Myocyte (in vitro differentiated cells): ENCODE results near the gene RUSC1. TPM values are rescaled to one million over a fixed set of nuclear protein-coding genes. Genes with fewer than 3 reads are reported as not detected.
"Not testable (repeated sequence)": the region's sequence is repeated elsewhere in the genome, so short reads cannot be mapped to it uniquely, and the experiment has no call there.

ENCODE experiments used
- DNase-seq: peaks from one replicate; pipeline ENCODE4 v3.0.0-alpha.2; 2012; ENCODE audit warnings: low read depth
- total RNA-seq: library from RNA; depleted of rRNA; stranded (reverse); fragments of >200 nt; gene quantifications from 2 replicates; pipeline ENCODE4 v1.2.3, GENCODE V29; 2014

Gene RUSC1
- total RNA-seq, 1 donor from 2014 or later, result 18.8 TPM

GRCh38 chr1:155322953-155323728, 2.4 kb downstream of the RUSC1 start:
- peak; percentile 97 for DNase-seq

GRCh38 chr1:155323729-155324036, 3.0 kb downstream of the RUSC1 start:
- DNase-seq, result peak; percentile 87

- DNase-seq, result peak; percentile 98
These were observed 3.5 kb downstream of the RUSC1 start for GRCh38 chr1:155324037-155324716.

- peak; percentile 69 for DNase-seq
These were observed 4.3 kb downstream of the RUSC1 start for GRCh38 chr1:155324717-155325602.

GRCh38 chr1:155325603-155325893, 4.9 kb downstream of the RUSC1 start:
- DNase-seq, result no peak

- DNase-seq, result no peak
These were observed 5.4 kb downstream of the RUSC1 start for GRCh38 chr1:155326020-155326526.

GRCh38 chr1:155326631-155327037, 5.9 kb downstream of the RUSC1 start:
- no peak for DNase-seq

GRCh38 chr1:155327981-155328380, 7.3 kb downstream of the RUSC1 start:
- DNase-seq, result no peak

GRCh38 chr1:155328856-155329255, 8.2 kb downstream of the RUSC1 start:
- not testable (repeated sequence) for DNase-seq

- DNase-seq, result no peak
These were observed 9.4 kb downstream of the RUSC1 start for GRCh38 chr1:155329980-155330598.

GRCh38 chr1:155334962-155335361, 14.3 kb downstream of the RUSC1 start:
- no peak for DNase-seq

GRCh38 chr1:155339515-155340097, 18.9 kb downstream of the RUSC1 start:
- DNase-seq, result no peak

- DNase-seq, result no peak
These were observed 22.1 kb downstream of the RUSC1 start for GRCh38 chr1:155342842-155343241.

- DNase-seq, result no peak
These were observed 31.9 kb downstream of the RUSC1 start for GRCh38 chr1:155352631-155353030.

GRCh38 chr1:155360051-155360450, 39.4 kb downstream of the RUSC1 start:
- DNase-seq, result no peak

GRCh38 chr1:155379180-155379579, 58.5 kb downstream of the RUSC1 start:
- no peak for DNase-seq

GRCh38 chr1:155379631-155380090, 59.0 kb downstream of the RUSC1 start:
- peak; percentile 40 for DNase-seq
